Stimulated activated CD4-positive, alpha-beta T cell treated with anti-CD3 and anti-CD28 coated beads, Interleukin-4, amount 100 ng/mL, for 24 hours (primary cell): ENCODE results near the gene ABHD8.
A peak's percentile ranks its signal among the peaks of the same experiment; 100 is the strongest.
"Not testable (repeated sequence)": the region's sequence is repeated elsewhere in the genome, so short reads cannot be mapped to it uniquely, and the experiment has no call there.

ENCODE experiments used
- DNase-seq: peaks from one replicate; pipeline ENCODE4 v3.0.0-alpha.2; 2020

Gene ABHD8

DNA sequence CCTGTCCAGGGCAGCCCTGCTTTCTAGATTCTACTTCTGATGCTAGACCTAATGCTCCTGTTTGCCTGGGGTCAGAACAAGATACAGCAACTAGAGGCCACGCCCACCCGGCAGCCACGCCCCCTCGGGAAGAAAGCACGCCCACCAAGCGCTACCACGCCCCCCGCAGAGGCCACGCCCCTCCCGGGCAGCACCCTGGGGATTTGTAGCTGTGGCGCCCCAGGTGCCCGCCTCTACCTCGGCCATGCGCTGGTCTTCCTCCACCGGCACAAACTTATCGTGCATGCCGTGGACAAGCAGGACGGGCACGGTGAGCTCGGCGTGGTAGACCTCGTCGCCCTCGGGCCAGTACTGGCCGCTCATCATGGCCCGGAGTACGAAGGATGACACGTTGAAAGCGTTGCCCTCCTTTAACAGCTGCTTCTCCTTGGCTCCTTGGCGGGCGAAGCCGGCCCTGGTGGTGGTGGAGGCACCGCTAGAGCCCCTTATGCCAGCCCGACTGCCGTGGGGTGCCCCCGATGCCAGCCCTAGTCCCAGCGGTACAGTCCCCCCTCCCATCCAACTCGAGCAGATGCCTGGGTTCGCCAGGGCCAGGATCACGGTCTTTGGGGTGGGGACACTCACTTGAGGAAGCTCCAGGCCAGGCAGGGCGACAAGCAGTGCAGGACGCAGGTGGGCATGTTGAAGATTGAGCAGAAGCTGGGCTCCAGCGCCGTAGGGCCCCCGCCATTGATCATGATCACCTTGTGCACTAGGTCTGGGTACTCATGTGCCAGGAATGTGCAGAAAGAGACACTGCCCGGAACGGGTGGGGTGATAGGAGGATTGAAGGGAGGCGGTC is 9.0 kb downstream of the ABHD8 start:
- peak; percentile 56 for DNase-seq

DNA sequence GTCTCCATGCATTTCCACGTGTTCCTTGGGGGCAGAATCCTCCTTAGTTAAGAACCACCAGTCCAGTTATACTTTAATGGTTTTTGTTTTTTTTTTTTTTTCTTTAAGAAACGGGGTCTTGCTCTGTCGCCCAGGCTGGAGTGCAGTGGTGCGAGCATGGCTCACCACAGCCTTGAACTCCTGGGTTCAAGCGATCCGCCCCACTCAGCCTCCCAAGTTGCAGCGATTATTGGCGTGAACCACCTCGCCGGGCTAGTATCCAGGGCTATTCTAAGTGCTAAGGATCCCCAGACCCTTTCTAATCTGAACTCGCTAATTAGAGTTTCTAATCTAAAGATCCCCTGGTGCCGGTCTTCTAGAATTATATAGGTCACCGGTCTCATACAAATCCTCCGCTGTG is 9.6 kb downstream of the ABHD8 start:
- no peak for DNase-seq

DNA sequence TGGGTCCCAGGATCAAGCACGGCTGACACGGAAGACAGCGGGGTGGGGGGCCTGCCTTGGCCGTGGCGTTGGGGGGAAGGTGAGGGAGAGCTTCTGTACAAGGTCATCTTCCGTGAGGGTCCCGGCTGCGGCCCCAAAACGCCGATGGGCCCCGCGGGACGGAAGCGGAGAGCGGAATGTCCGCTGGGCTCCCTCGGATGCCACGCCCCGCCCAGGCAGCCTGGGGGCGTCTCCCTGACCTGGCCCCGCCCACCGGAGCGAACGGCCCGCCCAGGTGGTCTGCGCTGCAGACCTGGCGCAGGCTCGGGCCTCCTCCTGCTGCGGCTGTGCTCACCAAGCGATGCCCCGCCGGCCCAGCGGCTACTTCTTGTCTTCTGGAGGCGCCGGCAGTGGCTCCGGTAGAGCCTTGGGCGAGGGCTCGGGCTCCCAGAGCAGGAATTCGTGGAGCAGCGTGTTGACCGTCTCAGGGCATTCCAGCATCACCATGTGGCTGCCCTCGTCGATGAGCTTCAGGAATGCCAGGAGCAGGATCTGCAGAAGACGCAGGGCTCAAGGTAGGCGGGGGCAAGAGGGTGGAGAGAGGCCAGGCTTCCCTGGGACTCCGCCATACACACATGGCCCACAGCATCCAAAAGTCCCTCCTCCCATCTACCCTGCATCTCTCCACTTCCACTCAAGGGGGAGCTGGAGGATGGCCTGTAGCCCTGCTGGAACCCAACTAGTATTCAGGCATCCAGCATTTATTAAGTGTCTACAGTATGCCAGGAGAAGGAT is 10.7 kb downstream of the ABHD8 start:
- DNase-seq, result peak; percentile 79

DNA sequence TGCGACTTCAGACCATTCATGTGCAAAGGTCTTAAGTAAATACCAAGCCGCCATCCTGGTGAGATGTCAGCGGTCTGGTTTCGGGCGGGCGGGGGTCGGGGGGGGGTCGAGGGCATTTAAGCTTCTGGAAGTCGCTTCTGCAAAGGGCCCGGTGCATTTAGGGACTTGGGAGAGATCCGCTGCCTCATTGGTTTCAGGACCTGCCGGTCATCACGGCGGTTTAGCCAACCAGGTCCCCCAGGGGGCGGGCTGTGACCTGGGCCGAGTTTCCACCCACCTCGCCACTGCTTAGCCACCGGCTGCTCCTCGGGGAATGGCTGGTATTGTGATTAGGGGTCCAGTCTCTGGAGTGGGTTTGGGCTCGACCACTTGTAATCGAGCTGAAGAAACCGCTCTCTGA is 13.7 kb downstream of the ABHD8 start:
- peak; percentile 60 for DNase-seq

DNA sequence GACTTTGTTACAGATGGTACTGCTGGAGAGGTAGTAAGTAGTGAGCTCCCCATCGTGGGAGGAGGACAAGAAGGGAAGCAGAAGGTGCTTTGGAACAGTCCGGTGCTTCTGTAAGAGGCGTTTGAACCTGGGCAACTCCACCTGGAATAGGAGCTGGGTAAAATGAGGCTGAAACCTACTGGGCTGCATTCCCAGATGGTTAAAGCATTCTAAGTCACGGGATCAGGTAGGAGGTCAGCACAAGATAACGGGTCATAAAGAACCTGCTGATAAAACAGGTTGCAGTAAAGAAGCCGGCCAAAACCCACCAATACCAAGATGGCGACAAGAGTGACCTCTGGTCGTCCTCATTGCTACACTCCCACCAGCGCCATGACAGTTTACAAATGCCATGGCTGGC is 16.5 kb downstream of the ABHD8 start:
- no peak for DNase-seq

DNA sequence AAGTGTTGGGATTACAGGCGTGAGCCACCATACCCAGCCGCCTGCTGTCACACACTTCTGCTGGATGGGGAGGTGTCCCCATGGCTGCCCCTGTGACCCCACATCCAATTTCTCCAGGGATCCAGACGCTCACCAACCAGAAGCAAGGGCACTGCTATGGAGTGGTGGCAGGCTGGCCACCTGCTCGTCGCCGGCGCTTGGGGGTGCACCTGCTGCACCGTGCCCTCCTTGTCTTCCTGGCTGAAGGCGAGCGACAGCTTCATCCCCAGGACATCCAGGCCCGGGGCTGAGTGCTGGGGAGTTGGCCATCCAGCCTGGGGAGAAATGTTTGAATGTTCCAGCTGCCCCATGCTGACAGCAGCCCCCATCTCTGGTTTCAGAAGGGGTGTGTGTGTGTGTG is 17.0 kb downstream of the ABHD8 start:
- DNase-seq, result no peak

DNA sequence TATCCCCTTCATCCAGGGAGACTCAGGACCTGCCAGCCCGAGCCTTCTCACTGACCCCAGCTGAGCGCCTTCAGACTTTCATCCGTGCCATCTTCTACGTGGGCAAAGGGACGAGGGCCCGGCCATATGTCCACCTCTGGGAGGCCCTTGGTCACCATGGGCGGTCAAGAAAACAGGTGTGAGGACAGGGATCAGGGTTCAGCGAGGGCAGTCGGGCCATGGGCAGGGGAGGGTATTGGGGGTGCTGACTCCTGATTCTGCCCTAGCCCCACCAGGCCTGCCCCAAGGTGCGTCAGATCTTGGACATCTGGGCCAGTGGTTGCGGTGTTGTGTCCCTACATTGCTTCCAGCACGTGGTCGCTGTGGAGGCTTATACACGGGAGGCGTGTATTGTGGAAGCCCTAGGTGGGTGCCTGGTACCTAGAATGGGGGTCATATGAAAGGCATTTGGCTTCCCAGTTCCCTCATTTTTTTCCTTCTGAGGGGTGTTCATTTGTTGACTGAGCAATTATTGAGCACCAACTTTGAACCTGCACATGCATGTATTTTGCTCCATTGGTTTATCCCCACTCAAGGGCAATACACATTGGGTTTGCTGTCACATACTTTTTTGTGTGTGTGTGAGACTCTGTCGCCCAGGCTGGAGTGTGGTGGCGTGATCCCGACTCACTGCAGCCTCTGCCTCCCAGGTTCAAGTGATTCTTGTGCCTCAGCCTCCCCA is 17.6 kb downstream of the ABHD8 start:
- DNase-seq, result no peak

DNA sequence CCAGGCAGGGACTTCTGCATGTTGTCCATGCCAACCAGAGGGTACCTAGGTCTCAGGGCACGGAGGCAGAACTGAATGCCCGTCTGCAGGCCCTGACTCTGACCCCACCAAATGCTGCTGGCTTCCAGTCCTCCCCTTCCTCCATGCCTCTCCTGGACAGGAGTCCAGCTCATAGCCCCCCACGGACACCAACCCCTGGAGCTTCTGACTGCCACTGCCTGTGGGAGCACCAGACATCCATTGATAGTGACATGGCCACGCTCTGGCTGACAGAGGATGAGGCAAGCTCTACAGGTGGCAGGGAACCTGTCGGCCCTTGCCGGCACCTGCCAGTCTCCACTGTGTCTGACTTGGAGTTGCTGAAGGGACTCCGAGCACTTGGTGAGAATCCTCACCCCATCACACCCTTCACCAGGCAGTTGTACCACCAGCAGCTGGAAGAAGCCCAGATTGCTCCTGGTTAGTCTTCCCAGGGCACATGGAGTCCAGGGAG is 19.7 kb downstream of the ABHD8 start:
- no peak for DNase-seq

DNA sequence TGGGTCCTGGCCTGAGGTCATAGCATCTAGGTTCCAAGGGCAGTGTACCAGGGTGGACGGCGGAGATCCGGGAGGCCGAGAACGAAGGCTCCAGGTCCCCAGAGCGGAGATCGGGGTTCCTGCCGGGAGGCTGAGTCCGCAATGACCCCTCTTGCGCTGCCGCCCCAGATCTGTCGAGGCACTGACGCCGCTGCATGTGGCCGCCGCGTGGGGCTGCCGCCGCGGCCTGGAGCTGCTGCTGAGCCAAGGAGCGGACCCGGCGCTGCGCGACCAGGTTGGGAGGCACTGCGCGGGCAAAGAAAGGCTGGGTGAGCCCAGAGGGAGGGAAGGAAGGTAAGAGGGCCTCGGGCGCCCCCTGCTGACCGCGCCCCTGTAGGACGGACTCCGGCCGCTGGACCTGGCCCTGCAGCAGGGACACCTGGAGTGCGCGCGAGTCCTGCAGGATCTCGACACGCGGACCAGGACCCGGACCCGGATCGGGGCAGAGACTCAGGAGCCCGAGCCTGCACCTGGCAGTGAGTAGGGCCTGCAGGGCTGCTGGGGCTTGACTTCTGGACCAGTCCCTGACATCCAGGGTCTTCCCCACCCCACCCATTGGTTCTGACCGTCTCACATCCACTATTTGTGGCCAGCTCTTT is 20.6 kb downstream of the ABHD8 start:
- DNase-seq, result peak; percentile 84

DNA sequence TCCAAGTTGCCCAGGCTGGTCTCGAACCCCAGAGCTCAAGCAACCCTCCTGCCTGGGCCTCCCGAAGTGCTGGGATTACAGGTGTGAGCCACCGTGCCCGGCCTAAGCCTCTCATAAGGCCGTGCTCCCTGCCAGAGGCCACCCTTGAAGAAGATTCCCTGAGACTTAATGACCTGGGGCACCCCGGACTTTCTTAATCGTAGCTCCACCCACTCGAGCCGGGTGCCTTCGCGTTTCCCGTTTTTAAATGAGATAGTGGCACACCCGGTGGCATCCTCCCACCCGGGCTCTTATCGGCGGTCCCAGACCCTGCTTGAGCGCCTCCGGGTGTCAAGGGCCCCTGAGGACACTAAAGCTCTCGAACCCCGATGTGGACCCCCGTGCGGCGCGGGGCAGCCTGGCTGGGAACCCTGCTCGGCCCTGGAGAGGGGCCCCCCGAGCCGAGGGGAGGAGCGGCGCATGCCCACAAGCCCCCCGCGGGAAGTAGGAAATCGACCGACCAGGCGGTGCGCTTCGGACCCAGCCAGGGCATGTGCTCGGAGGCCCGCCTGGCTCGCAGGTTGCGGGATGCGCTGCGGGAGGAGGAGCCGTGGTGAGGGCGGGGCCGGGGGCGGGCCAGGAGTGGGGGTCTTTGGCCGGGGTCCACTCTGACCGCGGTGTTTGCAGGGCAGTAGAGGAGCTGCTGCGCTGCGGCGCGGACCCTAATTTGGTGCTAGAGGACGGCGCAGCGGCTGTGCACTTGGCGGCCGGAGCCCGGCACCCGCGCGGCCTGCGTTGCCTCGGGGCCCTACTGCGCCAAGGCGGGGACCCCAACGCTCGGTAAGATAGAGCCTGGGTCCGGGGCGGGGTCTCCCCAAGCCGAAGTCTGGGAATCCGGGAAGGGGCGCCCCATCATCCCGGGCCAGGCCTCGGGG is 21.6 kb downstream of the ABHD8 start, which contains the start of gene ANKLE1:
ANKLE1 (plus strand) TSS at position 511 of the 914 bp plus-strand sequence; CDS start at position 531, 20 bp downstream.
- peak; percentile 65 for DNase-seq

DNA sequence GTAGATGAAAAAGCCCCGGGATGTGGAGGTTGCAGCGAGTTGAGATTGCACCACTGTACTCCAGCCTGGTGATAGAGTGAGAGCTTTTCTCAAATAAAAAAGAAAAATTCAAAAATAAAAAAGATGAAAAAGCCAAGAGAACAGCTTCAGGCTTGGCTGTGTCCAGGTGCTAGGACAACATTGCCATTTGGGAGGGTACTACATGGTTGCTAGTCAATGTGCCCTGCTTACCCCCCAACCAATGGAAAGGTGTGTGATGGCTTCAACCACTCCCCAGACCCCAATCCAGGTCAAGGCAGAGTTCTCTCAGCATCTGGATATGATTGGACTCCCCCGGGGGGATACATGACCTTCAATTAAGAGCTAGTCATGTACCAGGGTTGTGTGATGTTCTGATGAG is 23.8 kb downstream of the ABHD8 start:
- DNase-seq, result no peak

DNA sequence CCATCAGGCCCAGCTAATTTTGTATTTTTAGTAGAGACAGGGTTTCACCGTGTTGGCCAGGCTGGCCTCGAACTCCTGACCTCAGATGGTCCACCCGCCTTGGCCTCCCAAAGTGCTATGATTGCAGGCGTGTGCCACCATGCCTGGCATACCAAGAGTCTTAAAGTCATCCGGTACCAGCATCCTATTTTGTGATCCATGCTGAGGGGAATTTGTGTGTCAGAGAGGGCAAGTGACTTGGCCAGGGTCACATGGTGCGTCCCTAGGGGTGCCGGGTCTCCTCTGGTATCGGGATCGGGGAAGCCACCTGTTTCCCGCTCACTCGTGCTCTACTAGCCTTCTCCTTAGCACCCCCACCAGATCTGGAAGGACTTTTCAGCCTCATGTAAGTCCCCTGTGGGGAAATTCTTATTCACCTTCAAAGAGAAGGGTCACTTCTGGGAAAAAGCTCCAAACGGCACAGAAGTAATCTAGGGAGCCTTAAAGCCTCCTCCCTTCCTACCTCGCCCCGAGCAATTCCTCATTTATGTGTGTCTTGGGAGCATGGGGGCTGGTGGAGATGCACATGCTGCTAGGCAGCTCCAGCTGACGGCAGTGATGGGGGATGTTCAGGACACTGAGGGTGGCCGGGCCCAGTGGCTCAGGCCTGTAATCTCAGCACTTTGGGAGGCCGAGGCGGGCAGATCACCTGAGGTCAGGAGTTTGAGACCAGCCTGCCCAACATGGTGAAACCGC is 27.6 kb downstream of the ABHD8 start:
- no peak for DNase-seq

DNA sequence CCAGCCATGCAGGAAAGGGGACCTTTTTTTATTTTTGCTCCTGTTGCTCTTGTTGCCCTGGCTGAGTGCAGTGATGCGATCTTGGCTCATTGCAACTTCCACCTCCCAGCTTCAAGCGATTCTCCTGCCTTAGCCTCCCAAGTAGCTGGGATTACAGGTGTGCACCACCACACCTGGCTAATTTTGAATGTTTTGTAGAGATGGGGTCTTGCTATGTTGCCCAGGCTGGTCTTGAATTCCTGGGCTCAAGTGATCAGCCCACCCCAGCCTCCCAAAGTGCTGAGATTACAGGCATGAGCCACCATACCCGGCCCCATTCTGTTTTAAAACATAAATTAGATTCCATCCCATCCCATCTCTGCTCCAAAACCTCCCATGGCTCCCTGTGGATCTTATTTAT is 28.3 kb downstream of the ABHD8 start:
- DNase-seq, result not testable (repeated sequence)

DNA sequence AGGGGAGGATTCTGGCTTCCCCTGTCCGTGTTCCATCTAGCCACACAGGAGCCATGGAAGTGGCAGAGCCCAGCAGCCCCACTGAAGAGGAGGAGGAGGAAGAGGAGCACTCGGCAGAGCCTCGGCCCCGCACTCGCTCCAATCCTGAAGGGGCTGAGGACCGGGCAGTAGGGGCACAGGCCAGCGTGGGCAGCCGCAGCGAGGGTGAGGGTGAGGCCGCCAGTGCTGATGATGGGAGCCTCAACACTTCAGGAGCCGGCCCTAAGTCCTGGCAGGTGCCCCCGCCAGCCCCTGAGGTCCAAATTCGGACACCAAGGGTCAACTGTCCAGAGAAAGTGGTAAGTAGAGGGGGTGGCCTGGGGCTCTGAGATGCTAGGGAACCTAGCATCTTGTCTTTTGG is 34.5 kb downstream of the ABHD8 start:
- DNase-seq, result no peak

DNA sequence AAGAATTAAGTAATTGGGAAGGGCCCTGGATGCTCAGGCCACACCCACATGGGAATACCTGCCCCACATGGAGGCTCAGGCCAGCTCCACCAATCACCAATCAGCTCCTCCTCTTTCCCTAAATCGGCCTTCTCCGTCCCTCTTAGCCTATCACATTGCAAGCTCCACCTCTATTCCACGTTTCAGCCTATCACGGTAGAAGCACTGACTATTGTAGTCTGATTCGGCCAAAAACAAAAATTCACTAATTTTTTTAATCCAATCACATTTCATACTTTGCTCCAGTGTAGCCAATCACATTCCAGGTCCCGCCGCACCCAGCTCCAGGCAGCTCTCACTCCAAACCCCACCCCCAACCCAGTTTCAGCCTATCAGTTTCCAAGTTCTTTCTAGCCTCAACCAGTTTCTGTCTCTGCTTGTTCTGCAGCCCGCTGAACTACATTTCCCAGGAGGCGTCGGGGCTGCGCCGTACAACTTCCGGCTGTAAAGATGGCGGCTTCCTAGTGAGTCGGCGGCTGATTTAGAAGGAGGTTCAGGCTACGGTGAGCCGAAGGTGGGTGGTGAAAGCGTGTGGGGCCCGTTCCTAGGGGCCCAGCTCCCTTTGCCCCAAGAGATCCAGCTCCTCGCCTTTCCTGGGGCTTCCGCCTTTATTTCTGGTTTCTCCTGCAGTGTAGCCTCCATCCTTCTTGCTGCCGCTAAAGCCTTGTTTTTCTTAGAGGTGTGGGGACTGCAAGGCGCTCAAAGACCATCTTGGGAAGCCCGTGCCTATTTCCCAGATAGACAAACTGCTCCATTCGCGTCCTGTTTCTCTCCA is 36.0 kb downstream of the ABHD8 start, which contains the start of gene BABAM1:
BABAM1 (plus strand) TSS at position 469 of the 814 bp plus-strand sequence. CDS start 1,364 bp downstream, outside the sequence.
- peak; percentile 97 for DNase-seq

DNA sequence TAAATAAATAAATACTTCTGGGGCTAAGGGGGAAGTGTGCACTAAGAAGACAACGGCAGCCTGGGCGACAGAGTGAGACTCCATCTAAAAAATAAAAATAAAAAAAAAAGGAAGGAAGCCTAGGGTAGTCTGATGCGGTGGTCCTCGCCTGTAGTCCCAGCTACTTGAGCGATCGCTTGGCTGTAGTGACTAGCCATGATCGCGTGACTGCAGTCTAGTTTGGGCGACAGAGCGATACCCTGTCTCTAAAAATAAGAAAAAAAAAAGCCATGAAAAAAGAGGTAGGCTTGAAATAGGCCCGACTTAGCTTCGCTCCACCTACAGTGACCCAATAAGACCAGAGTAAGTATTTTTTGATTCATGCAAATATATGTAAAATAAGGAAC is 36.6 kb downstream of the ABHD8 start:
- DNase-seq, result no peak

DNA sequence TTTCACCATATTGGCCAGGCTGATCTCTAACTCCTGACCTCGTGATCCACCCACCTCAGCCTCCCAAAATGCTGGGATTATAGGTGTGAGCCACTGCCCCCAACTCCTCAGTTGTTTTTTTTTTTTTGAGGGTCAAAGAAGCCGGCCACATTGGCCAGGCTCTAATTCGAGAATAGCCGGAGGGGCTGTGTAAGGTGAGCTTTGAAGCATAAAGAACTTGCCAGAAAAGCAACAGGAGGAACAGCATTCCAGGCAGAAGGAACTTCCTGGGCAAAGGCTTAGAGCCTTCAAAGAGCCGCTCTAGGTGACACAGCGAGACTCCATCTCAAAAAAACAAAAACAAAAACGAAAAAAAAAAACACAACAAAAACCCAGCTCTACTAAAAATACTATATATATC is 37.2 kb downstream of the ABHD8 start:
- no peak for DNase-seq

DNA sequence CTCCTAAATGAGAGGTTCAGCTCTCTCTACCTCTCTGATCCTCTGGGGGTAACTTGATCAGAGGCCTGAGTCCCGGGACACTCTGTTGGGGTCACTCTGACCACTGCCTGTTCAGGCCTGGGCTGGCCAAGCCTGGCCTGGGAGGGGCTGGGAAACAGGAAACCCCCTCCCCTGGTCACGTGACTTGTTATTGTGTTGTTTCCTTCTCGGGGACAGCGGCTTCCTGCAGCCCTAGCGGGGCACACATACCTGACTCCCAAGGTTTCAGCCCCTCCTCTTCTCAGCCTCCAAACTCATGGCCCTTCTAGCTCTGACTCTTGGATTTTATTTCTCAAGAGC is 38.6 kb downstream of the ABHD8 start, which contains the start of gene USHBP1:
USHBP1 (minus strand) TSS at position 105 of the 339 bp plus-strand sequence. CDS start 446 bp downstream, outside the sequence.
- no peak for DNase-seq

DNA sequence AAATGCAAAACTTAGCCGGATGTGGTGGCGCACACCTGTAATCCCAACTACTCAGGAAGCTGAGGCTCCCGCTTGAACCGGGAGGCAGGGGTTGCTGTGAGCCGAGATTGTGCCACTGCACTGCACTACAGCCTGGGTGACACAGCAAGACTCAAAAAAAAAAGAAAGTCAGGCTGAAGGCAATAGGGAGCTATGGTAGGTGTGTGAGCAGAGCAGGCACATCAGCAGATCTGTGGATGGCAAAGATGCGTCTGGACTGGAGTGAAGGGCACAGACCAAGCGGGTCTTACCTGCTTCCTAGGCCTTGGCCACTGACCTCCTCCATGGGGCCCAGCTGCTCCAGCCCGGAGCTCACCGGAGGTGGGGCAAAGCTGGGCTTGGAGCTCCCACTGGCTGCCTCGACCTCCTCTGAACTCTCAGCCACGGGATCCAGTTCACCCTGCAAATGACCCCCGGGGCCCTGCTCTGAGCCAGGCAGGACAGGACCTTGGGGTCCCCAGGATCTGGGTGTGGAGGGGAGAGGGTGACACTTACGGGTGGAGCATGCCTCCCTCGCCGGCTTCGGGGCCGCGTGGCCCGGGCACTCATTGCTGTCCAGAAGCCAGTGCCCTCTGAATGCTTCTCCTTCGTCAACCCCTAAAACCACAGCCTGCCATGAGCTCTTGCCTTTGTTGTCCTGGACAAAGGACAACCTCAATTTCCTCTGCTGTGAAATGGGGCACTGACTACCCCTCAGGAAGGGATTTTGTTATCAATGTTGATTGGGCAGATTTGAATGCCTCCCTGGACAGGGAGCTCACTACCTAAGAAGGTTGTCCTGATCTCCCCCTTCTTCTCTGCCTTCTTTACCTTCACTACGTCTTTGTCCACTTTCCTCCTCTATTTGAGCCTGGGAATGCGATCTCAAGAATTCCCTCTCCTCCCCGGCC is 39.2 kb downstream of the ABHD8 start:
- DNase-seq, result no peak
